GM12872 (cell line): ENCODE results near the gene ORC2.

Source experiments
- CTCF ChIP-seq: IDR thresholded peaks from 3 replicates; pipeline ENCODE4 v1.5.1; 2011; ENCODE audit warnings: low read depth, mild to moderate bottlenecking, low read length, moderate library complexity; ENCODE audit not compliant: insufficient read depth

Gene ORC2

GRCh38 chr2:200961674-200962073, 1.8 kb downstream of the ORC2 start:
- no peak for TF ChIP-seq CTCF

GRCh38 chr2:200950378-200950777, 13.1 kb downstream of the ORC2 start:
- TF ChIP-seq CTCF: no peak

GRCh38 chr2:200945395-200945729, 18.1 kb downstream of the ORC2 start:
- TF ChIP-seq CTCF: no peak

GRCh38 chr2:200944467-200945394, 18.7 kb downstream of the ORC2 start:
- no peak for TF ChIP-seq CTCF

- no peak for TF ChIP-seq CTCF
Observed at GRCh38 chr2:200943527-200944105, 19.8 kb downstream of the ORC2 start.

- no peak for TF ChIP-seq CTCF
Observed at GRCh38 chr2:200939832-200940231, 23.6 kb downstream of the ORC2 start.

GRCh38 chr2:200930947-200931626, 32.4 kb downstream of the ORC2 start:
- TF ChIP-seq CTCF: no peak
